ENCODE data around the gene DNAL1. TPM values are rescaled to one million over a fixed set of nuclear protein-coding genes. Genes with fewer than 3 reads are reported as not detected.

DNAL1 gene
- total and polyA plus RNA-seq, 2 of the 13 experiments (the other 11 are each of a cell fraction or from before 2014, with no cell fraction given): 1.4 to 13.3 TPM

DNA sequence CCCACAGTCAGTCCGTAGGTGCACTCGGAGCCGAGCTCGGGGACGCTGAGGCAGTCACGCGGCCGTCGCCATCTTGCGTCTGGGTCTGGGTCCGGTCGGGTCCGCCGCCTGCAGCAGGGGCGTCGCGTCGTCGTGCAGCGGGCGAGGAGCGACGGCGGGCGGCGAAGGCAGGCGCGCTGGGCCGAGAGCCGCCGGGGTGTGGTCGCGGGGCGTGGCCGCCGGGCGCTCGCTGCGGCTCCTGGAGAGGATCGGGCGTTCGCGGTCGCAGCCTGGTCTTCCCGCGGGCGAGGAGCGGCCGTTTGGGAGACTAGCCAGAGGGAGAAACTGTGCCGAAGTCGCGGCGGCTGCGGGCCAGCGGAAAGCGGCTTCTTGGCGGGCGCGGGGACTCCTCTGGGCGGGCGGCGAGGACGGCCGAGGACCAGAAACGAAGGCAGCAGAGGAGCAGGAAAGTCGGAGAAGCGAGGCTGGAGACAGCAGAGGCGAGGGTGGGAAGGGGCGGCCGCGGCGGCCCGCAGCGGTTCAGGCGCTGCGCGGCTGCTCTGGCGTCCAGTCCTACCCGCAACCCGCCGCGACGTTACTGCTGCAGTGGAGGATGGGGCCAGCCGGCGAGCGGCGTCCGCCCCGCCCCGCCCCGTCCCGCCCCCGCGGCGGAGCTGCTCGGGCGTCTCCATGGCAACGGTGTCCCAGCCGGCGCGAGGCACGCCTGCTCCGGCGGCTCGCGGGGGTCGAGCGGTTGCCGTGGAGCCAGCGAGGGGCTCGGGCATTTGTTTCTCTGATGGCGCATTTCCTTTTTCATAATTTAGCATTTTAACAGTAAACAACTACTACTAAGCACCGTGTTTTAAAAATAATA, 69.2 kb downstream of the DNAL1 start, which contains the start of gene PNMA1 (continued):
- TF ChIP-seq, protein P1, sequence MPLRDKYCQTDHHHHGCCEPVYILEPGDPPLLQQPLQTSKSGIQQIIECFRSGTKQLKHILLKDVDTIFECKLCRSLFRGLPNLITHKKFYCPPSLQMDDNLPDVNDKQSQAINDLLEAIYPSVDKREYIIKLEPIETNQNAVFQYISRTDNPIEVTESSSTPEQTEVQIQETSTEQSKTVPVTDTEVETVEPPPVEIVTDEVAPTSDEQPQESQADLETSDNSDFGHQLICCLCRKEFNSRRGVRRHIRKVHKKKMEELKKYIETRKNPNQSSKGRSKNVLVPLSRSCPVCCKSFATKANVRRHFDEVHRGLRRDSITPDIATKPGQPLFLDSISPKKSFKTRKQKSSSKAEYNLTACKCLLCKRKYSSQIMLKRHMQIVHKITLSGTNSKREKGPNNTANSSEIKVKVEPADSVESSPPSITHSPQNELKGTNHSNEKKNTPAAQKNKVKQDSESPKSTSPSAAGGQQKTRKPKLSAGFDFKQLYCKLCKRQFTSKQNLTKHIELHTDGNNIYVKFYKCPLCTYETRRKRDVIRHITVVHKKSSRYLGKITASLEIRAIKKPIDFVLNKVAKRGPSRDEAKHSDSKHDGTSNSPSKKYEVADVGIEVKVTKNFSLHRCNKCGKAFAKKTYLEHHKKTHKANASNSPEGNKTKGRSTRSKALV (CRISPR knock-in tag; IDR thresholded peaks at IDR 0.05): no peak
- TF ChIP-seq FLYWCH1 (CRISPR knock-in tag; IDR thresholded peaks at IDR 0.05) (no peak), ATF1 (CRISPR knock-in tag; IDR thresholded peaks at IDR 0.05) (no peak), RFX3 (CRISPR knock-in tag; IDR thresholded peaks at IDR 0.05) (peak; percentile 74), FOXP1 (IDR thresholded peaks at IDR 0.05) (no peak), FOXP1 (CRISPR knock-in tag; IDR thresholded peaks at IDR 0.05) (no peak), ZNF562 (CRISPR knock-in tag; IDR thresholded peaks at IDR 0.05; ENCODE audit: borderline replicate concordance) (no peak), KDM2A (CRISPR knock-in tag; IDR thresholded peaks at IDR 0.05; ENCODE audit: borderline replicate concordance, low read depth) (peak; percentile 95), SCMH1 (CRISPR knock-in tag; IDR thresholded peaks at IDR 0.05; ENCODE audit: borderline replicate concordance) (no peak), SETDB1 (CRISPR knock-in tag; IDR thresholded peaks at IDR 0.05; ENCODE audit: borderline replicate concordance) (no peak), ZNF224 (CRISPR knock-in tag; IDR thresholded peaks at IDR 0.05) (no peak), ZNF883 (CRISPR knock-in tag; IDR thresholded peaks at IDR 0.05; ENCODE audit: not compliant biosample characterization) (peak; percentile 64), TCF7 (IDR thresholded peaks at IDR 0.05; ENCODE audit: low read depth) (no peak), MXD4 (CRISPR knock-in tag; IDR thresholded peaks at IDR 0.05) (peak; percentile 59; the same call in 1 of the 2 replicates), ZNF383 (CRISPR knock-in tag; IDR thresholded peaks at IDR 0.05; ENCODE audit: borderline replicate concordance) (no peak)
- TF ChIP-seq, protein P2, sequence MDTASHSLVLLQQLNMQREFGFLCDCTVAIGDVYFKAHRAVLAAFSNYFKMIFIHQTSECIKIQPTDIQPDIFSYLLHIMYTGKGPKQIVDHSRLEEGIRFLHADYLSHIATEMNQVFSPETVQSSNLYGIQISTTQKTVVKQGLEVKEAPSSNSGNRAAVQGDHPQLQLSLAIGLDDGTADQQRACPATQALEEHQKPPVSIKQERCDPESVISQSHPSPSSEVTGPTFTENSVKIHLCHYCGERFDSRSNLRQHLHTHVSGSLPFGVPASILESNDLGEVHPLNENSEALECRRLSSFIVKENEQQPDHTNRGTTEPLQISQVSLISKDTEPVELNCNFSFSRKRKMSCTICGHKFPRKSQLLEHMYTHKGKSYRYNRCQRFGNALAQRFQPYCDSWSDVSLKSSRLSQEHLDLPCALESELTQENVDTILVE (CRISPR knock-in tag; IDR thresholded peaks at IDR 0.05): 0 out of 2 replicates have a peak, but pooled peaks have one; percentile 1
- TF ChIP-seq, protein P3, sequence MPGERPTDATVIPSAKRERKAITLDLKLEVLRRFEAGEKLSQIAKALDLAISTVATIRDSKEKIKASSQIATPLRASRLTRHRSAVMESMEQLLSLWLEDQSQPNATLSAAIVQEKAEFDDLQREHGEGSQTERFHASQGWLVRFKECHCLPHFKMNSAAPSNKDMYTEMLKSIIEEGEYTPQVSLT (CRISPR knock-in tag; IDR thresholded peaks at IDR 0.05; ENCODE audit: borderline replicate concordance, low read depth): no peak
- TF ChIP-seq, protein P4, sequence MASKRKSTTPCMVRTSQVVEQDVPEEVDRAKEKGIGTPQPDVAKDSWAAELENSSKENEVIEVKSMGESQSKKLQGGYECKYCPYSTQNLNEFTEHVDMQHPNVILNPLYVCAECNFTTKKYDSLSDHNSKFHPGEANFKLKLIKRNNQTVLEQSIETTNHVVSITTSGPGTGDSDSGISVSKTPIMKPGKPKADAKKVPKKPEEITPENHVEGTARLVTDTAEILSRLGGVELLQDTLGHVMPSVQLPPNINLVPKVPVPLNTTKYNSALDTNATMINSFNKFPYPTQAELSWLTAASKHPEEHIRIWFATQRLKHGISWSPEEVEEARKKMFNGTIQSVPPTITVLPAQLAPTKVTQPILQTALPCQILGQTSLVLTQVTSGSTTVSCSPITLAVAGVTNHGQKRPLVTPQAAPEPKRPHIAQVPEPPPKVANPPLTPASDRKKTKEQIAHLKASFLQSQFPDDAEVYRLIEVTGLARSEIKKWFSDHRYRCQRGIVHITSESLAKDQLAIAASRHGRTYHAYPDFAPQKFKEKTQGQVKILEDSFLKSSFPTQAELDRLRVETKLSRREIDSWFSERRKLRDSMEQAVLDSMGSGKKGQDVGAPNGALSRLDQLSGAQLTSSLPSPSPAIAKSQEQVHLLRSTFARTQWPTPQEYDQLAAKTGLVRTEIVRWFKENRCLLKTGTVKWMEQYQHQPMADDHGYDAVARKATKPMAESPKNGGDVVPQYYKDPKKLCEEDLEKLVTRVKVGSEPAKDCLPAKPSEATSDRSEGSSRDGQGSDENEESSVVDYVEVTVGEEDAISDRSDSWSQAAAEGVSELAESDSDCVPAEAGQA (IDR thresholded peaks at IDR 0.05; ENCODE audit: low read depth): 0 out of 2 replicates have a peak, but pooled peaks have one; percentile 56
- TF ChIP-seq, protein P4 (CRISPR knock-in tag; IDR thresholded peaks at IDR 0.05; ENCODE audit: borderline replicate concordance): no peak
- TF ChIP-seq, protein P5, sequence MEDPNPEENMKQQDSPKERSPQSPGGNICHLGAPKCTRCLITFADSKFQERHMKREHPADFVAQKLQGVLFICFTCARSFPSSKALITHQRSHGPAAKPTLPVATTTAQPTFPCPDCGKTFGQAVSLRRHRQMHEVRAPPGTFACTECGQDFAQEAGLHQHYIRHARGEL (CRISPR knock-in tag; IDR thresholded peaks at IDR 0.05): no peak

Data from HepG2 (cell line).